K562 (cell line): ENCODE data around the gene GEN1. TPM values are rescaled to one million over a fixed set of nuclear protein-coding genes. Genes with fewer than 3 reads are reported as not detected.
A peak's percentile ranks its signal among the peaks of the same experiment; 100 is the strongest.

ENCODE experiments used
- ATF3 ChIP-seq, 2 experiments: fragments of 450-650 bp in 1 of 2; sonication (generic) in 1 of 2; formaldehyde crosslinking in 1 of 2; IDR thresholded peaks in 1 of 2; conservative IDR thresholded peaks in 1 of 2; 2 replicates each; pipeline versions ENCODE4 v1.6.1 to v1.8.1; 2016 to 2023; ENCODE audit warnings: mild to moderate bottlenecking in 2 of 2, moderate library complexity in 2 of 2, inconsistent platforms in 1 of 2, missing genetic modification reagents in 1 of 2
- CBX5 ChIP-seq: IDR thresholded peaks from 2 replicates; pipeline ENCODE4 v1.6.1; 2014; ENCODE audit warnings: low read depth, borderline replicate concordance
- JUN ChIP-seq, 2 experiments: sonication (generic) in 1 of 2; formaldehyde crosslinking in 1 of 2; IDR thresholded peaks; 2 replicates each; pipeline versions ENCODE4 v1.6.1 to v1.8.0; 2012 to 2022; ENCODE audit warnings: borderline replicate concordance in 2 of 2, mild to moderate bottlenecking in 2 of 2, improper control_type of control experiment in 1 of 2, low read depth in 1 of 2, low read length in 1 of 2, missing genetic modification reagents in 1 of 2
- MAZ ChIP-seq, 2 experiments: fragments of 450-650 bp in 1 of 2; sonication (generic) in 1 of 2; formaldehyde crosslinking; IDR thresholded peaks in 1 of 2; conservative IDR thresholded peaks in 1 of 2; 2 replicates each; pipeline versions ENCODE4 v1.4.0 to v1.5.0; 2020; ENCODE audit warnings: mild to moderate bottlenecking in 1 of 2, missing genetic modification reagents in 1 of 2
- ZFP36 ChIP-seq: fragments of 150-350 bp; IDR thresholded peaks from 2 replicates; pipeline ENCODE4 v1.6.1; 2018; ENCODE audit warnings: low read length, low read depth; ENCODE audit not compliant: partially characterized antibody
- ZNF79 ChIP-seq: fragments of 250-450 bp; sonication (Bioruptor Pico); IDR thresholded peaks from 2 replicates; pipeline ENCODE4 v1.4.0; 2020; ENCODE audit warnings: low read depth, mild to moderate bottlenecking, moderate library complexity
- polyA plus RNA-seq, 8 experiments: library from polyadenylated mRNA; depleted of rRNA in 4 of 8; stranded (reverse) in 5 of 8; unstranded in 3 of 8; fragments of >200 nt; fragmentation: Nextera tagmentation in 2 of 8; fragmentation: Illumina TruSeq in 1 of 8; extraction: Ambion mirVana in 2 of 8; extraction: Trizol in 1 of 8; gene quantifications; 2 replicates each; pipeline versions ENCODE4 v1.2.1 to v1.2.3, GENCODE V29; 2011 to 2014; ENCODE audit warnings: inconsistent platforms in 1 of 8, missing spikeins in 1 of 8
- total RNA-seq, 7 experiments: library from RNA; depleted of rRNA in 6 of 7; stranded (reverse); fragments of >200 nt in 6 of 7; fragmentation: Illumina TruSeq in 2 of 7; extraction: Trizol in 2 of 7; gene quantifications; 2 replicates each; pipeline versions ENCODE4 v1.2.1 to v1.2.3, GENCODE V29; 2011 to 2021; ENCODE audit warnings: low replicate concordance in 1 of 7
- TF ChIP-seq, protein P1 (sequence below): fragments of 250-450 bp; sonication (Bioruptor Pico); IDR thresholded peaks from 2 replicates; pipeline ENCODE4 v1.4.0; 2020; ENCODE audit warnings: borderline replicate concordance

The GEN1 gene
- total and polyA plus RNA-seq, 9 of the 15 experiments (the other 6 are each of a cell fraction or from before 2014, with no cell fraction given) = 8.6 to 39.7 (median 24.5) TPM

DNA sequence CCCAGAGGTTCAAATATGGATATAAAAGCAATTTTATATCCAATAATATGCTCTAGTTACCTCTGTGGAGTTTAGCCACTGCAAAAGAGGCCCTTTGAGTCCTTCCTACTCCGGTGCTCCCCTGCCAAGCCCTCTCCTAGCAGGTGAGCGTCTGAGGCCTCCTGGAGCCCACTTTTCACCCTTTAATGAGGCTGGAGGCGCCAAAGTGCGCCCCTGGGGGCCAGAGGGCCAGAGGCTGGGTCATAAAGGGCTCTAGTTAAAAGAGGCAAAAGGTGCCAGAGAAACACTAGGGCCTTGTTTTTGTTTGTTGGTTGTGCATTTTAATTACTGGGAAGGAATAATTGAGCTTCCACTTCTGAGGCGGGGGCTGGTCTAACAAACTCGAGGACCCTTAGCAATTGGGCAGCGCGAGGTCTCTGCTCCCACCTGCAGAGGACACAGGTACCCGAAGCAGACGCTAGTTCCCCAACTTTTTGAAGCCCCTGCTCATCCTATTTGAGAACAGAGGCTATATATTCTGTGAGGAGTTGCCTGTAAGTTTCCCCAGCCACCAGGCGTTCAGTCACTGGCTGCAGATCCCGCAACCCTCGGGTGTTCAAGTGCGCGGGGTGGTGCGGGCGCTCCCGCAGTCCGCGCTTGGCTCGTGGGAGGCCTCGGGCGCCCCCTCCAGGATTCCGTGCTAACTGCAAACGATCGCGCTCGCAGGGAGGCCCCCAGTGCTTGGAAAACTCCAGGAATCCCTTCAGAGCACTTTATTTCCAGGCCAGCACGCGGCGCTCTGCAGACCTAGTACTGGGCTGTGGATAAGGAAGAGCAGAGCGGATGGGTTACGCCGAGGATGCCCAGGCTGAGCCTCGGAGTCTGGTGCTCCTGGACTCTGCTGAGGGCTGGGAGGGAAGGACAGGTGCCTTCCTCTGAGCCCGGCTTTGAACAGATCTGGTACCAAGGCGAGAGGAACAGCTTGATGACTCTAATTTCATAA, 76.4 kb downstream of the GEN1 start (continued):
- TF ChIP-seq JUN (IDR thresholded peaks at IDR 0.05; ENCODE audit: borderline replicate concordance, low read depth, low read length) (no peak), JUN (CRISPR knock-in tag; IDR thresholded peaks at IDR 0.05; ENCODE audit: borderline replicate concordance) (no peak), CBX5 (no peak), ZNF79 (CRISPR knock-in tag) (no peak), ZFP36 (no peak), ATF3 (IDR thresholded peaks at IDR 0.05) (no peak), ATF3 (CRISPR knock-in tag; conservative IDR thresholded peaks at IDR 0.05) (no peak), MAZ (CRISPR knock-in tag; conservative IDR thresholded peaks at IDR 0.05 in 1 of 2, IDR thresholded peaks at IDR 0.05 in 1 of 2) (peak in 1 of 2 experiments; percentile 73; a peak in 1 of 4 replicates)
- TF ChIP-seq, protein P1, sequence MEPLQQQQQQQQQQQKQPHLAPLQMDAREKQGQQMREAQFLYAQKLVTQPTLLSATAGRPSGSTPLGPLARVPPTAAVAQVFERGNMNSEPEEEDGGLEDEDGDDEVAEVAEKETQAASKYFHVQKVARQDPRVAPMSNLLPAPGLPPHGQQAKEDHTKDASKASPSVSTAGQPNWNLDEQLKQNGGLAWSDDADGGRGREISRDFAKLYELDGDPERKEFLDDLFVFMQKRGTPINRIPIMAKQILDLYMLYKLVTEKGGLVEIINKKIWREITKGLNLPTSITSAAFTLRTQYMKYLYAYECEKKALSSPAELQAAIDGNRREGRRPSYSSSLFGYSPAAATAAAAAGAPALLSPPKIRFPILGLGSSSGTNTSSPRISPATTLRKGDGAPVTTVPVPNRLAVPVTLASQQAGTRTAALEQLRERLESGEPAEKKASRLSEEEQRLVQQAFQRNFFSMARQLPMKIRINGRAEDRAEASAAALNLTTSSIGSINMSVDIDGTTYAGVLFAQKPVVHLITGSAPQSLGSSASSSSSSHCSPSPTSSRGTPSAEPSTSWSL = no peak
